GM19351 (cell line): ENCODE measurements around the gene NUDT8.
A peak's percentile ranks its signal among the peaks of the same experiment; 100 is the strongest.
"Not testable (repeated sequence)": the region's sequence is repeated elsewhere in the genome, so short reads cannot be mapped to it uniquely, and the experiment has no call there.

Experiments used
- ATAC-seq: cut with Tn5 transposase; IDR thresholded peaks from one replicate; pipeline ENCODE4 v1.9.1; 2021; ENCODE audit warnings: mild to moderate bottlenecking, moderate library complexity; ENCODE audit not compliant: unreplicated experiment

NUDT8 gene

DNA sequence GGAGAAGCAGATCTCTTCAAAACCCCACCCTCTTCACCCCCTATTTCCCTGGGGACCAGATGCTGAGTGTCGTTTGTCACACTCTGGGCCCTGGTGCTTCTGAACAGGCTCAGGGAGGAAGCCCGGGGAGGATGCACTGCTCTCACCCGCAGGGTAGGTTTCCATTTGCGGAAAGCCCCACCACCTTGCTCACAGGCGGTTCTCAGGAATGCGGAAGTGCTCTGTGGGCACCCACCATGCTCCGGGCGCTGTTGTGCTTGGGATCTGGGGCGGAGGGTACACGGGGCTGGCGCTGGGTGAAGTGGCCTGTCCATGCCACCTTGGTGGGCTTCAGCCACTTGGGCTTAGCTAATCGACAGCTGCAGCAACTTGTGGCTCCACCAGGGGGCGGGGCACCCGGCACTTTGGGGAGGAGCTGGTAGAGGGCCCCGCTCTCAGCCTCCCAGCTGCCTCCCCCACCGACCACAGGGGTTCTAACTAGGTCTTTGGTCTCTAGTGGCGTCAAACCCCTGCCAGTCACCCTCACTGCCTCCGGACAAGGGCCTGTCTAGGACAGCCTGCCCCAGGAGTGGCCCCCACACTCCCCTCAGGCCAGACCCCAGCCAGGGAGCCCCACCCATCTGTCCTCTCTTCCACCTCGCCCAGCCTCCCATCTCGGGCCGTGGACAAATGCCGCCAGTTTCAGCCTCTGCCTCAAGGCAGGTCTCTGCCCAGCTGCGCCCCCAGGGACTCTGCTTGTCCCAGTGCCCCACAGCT, 15.6 kb downstream of the NUDT8 start:
- peak; percentile 91 for ATAC-seq

DNA sequence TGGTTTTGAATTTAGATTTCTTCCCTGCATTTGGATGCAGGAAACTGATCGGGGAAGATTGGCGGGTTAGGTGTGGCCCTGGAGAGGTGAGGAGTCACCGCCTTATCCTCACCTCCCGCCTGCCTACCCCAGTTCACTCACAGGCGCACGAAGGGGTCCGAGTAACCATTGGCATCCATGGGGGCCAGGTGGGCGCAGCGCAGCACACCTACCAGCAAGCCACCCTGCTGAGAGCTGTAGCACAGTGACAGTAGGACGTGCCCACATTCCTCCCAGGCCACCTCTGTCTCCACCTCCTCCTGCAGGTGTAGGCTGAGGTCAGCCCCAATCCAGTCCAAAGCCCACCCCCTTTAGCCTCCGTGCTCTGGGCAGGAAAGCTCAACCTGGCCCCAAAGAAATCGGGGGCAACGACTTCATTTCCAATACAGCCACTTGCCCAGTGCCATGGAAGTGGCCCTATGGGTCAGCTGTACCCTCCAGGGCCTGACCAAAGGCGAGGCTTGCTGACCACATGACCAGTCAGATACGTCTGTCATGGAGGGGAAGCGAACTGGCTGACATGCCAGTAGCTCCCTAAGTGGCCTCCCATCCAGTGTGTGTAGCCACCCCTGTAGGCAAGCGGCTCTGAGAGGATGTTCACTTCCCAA, 16.3 kb downstream of the NUDT8 start:
- ATAC-seq = no peak

GRCh38 chr11:67612751-67613150, 17.0 kb downstream of the NUDT8 start:
- no peak for ATAC-seq

DNA sequence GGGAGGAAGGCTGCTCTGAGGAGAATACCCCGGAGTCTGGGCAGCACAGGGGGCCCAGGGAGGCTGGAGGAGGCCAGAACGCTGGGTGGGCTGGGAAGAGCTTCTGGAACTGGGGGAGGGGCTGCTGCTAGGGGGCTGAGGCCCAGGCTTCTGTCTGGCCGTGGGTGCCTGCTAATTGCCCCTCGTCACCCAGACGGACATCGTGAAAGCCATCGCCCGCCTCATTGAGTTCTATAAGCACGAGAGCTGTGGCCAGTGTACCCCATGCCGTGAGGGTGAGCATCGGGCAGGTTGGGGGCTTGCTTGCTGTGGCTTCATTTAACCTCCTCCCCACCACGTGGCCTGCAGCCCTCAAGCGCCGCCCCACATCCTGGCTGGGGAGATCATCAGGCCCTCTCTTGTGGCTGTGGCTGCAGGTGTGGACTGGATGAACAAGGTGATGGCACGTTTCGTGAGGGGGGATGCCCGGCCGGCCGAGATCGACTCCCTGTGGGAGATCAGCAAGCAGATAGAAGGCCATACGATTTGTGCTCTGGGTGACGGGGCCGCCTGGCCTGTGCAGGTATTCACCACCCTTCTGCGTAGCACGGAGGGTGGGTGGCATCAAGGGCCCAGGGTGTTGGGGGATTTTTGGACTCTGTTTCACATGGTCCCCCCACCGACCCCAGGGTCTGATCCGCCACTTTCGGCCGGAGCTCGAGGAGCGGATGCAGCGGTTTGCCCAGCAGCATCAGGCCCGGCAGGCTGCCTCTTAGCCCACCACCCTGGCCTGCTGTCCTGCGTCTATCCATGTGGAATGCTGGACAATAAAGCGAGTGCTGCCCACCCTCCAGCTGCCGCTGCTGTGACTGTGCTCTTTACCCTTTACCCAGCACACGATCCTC, 17.8 kb downstream of the NUDT8 start:
- no peak for ATAC-seq

DNA sequence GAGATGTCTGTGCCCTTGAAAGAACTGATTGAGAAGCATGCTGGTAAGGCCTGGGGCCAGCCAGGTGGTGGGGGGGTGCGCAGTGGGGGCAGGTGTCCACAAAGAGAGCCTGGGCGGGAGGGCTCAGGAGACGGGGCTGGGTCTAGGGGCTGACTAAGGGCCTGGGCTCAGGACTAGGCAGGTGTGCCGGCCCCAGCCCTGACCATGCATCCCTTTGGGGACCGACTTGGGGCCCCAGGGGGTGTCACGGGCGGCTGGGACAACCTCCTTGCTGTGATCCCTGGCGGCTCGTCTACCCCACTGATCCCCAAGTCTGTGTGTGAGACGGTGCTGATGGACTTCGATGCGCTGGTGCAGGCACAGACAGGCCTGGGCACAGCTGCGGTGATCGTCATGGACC, 18.6 kb downstream of the NUDT8 start:
- no peak for ATAC-seq

GRCh38 chr11:67610302-67610868, 19.4 kb downstream of the NUDT8 start:
- no peak for ATAC-seq

DNA sequence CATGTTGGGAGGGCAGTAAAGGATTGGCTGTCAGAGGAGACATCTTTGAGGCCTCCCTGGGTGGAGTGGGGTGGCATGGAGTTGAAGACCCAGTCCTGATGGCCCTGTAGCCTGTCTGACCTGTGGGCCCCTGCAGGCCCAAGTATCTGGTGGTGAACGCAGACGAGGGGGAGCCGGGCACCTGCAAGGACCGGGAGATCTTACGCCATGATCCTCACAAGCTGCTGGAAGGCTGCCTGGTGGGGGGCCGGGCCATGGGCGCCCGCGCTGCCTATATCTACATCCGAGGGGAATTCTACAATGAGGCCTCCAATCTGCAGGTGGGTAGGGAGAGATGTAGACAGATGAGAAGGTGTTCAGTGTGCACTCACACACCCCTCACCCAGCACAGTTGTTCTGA, 20.4 kb downstream of the NUDT8 start:
- ATAC-seq = no peak

GRCh38 chr11:67608486-67608885, 21.3 kb downstream of the NUDT8 start:
- ATAC-seq = no peak

DNA sequence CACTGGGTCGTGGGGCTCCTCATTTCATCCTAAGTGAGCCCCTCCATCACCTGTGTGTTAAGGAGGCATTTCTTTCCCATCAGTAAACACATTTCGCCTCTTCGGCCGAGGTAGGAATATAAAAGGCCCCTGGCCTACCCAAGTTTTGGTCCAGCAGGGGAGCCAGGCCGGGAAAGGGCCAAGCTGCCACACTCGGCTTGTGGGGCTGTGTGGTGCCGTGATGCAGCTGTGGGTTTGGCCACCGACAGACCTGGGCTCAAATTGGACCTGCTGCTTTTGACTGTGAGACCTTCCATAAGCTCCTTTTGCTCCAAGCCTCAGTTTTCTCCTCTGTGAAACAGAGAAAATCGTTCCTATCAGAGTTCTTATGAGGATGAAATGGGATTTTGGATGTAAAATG, 22.2 kb downstream of the NUDT8 start:
- ATAC-seq = no peak

DNA sequence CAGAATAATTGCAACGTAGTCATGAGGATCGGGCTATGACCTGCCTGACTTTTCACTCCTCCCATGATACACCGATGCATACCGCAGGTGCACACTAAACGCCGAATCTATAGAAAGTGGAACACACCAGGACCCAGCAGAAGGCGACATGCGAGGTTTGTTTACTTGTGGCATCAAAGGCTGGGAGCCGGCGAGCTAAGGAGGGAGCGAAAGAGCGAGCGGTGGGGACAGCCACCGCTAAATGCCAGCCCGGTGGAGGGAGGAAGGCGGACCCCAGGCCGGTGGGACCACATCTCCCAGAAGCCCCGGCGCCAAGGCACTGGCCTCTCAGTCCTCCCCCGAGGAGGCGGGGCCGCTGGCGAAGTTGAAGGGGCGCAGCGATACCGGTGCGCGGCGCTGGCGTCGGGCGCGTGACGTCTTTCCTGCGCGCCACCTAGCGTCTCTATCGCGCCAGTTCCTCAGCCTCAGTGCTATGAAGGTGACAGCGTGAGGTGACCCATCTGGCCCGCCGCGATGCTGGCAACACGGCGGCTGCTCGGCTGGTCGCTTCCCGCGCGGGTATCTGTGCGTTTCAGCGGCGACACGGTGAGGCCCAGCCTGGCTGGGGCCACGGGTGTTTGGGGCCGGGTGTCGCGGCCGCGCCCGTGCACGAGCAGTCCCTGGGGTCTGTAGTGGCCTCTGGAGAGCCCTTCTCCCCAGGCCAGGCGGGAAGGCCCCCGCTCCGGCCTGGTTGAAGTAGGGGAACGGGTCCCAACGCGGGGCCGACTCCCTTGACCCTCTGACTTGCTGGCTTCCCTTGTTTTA, 23.0 kb downstream of the NUDT8 start, which contains the start of gene NDUFV1:
Gene NDUFV1, plus strand, starts transcription at position 445 of the 804 bp plus-strand sequence. Its CDS starts 69 bp downstream, at position 514.
- ATAC-seq = peak; percentile 97

DNA sequence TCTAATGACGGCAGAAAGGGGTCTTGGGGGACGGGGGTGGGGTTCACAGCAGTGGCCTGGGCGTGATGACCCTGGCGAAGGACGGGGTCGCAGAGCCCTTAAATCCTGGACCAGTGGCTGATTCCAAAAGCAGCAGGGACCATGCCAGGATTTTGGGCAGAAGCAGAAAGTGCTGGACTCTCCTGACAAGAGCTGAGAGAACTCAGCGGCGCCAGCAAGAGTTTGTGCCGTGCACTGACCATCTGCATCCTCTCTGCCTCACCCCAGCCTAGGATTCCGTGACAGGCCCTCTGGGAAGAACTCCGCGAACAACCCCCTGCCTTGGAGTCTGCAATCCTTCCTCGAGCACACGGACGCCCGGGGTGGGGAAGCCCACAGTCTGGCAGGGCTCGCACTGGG, 23.6 kb downstream of the NUDT8 start:
- no peak for ATAC-seq

GRCh38 chr11:67605231-67606011, 24.3 kb downstream of the NUDT8 start:
- ATAC-seq = no peak

DNA sequence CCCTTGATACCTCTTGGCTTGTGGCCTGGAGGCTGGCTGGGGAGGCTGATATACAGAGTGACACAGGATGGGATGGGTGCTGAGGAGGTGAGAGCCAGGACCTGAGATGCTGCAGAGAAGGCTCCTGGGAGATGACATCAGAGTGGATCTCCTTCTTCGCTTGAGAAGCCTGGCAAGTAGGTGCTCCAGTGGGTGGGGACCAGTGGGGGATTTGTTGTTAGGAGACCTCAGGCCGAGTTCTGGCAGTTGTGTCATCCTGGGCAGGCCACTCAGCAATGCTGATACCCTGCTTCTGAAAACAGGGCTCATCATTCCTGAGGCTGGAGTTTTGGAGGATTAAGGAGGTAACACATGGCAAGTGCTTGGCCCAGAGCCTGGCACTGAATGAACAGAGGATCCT, 24.9 kb downstream of the NUDT8 start:
- no peak for ATAC-seq

- ATAC-seq = not testable (repeated sequence)
Measured at GRCh38 chr11:67604119-67604518, 25.6 kb downstream of the NUDT8 start.

DNA sequence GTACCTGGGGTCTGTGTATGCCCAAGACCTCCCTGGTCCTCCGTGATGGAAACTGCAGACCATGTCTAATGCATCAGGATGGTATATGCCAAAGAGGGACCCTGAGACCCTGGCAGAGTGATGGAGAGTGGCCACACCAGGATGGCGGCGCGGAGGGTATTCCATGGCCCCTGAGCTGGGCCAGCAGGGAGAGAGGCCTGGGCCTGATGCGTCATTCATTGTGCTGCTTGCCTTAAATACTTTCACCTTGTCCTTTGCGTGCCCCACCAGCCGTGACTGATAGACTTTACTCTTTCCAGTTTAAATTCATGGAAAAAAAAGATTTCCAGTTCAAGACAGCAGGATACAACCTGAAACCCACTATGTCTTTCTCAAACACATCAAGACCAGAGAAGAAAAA, 28.6 kb downstream of the NUDT8 start:
- no peak for ATAC-seq

GRCh38 chr11:67600324-67601029, 29.3 kb downstream of the NUDT8 start:
- no peak for ATAC-seq

GRCh38 chr11:67599149-67599548, 30.6 kb downstream of the NUDT8 start:
- ATAC-seq = no peak

DNA sequence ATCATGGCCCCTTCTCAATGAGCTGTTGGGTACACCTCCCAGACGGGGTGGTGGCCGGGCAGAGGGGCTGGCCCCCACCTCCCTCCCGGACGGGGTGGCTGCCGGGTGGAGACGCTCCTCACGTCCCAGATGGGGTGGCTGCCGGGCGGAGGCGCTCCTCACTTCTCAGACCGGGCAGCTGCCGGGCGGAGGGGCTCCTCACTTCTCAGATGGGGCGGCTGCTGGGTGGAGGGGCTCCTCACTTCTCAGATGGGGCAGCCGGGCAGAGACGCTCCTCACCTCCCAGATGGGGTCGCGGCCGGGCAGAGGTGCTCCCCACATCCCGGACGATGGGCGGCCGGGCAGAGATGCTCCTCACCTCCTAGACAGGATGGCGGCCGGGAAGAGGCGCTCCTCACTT, 31.8 kb downstream of the NUDT8 start:
- ATAC-seq = not testable (repeated sequence)

GRCh38 chr11:67597458-67597857, 32.3 kb downstream of the NUDT8 start:
- ATAC-seq = not testable (repeated sequence)
